Activated CD4-positive, alpha-beta memory T cell treated with anti-CD3 and anti-CD28 coated beads, Interleukin-2, amount 10 ng/mL, durations not matched to agents 7 days and 5 days (primary cell): ENCODE results near the gene TMEM135. TPM values are rescaled to one million over a fixed set of nuclear protein-coding genes. Genes with fewer than 3 reads are reported as not detected.

Experiments
- CTCF ChIA-PET: fragments of 350-600 bp; sonication (Branson Sonifier 250); formaldehyde crosslinking; loops from one replicate; lab custom pipeline; 2021; ENCODE audit warnings: antibody characterized with exemption, inconsistent platforms; lab: Charles Lee
- POLR2A ChIA-PET: fragments of 350-600 bp; sonication (Branson Sonifier 250); formaldehyde crosslinking; loops from one replicate; lab custom pipeline; 2021; ENCODE audit warnings: antibody characterized with exemption; lab: Charles Lee
- DNase-seq: peaks from one replicate; pipeline ENCODE4 v3.0.0-alpha.2; 2020
- H3K27ac Mint-ChIP-seq: one replicate; pipeline ENCODE4 v1.8.0; 2021; ENCODE audit warnings: mild to moderate bottlenecking, mixed read lengths
- H3K27me3 Mint-ChIP-seq: one replicate; pipeline ENCODE4 v1.8.0; 2021; ENCODE audit warnings: mixed read lengths
- H3K36me3 Mint-ChIP-seq: one replicate; pipeline ENCODE4 v1.8.0; 2021; ENCODE audit warnings: low read depth, mixed read lengths
- H3K4me1 Mint-ChIP-seq: one replicate; pipeline ENCODE4 v1.8.0; 2021; ENCODE audit warnings: mixed read lengths
- H3K4me3 Mint-ChIP-seq: one replicate; pipeline ENCODE4 v1.8.0; 2021; ENCODE audit warnings: mild to moderate bottlenecking, mixed read lengths
- H3K9me3 Mint-ChIP-seq: one replicate; pipeline ENCODE4 v1.8.0; 2021; ENCODE audit warnings: mixed read lengths
- total RNA-seq, 2 experiments: library from RNA; stranded (reverse); gene quantifications; one replicate each; pipeline ENCODE4 v1.2.3, GENCODE V29; 2021

Gene TMEM135
- total RNA-seq, 2 experiments from 2014 or later, result 38.3 to 46.9 TPM

DNA sequence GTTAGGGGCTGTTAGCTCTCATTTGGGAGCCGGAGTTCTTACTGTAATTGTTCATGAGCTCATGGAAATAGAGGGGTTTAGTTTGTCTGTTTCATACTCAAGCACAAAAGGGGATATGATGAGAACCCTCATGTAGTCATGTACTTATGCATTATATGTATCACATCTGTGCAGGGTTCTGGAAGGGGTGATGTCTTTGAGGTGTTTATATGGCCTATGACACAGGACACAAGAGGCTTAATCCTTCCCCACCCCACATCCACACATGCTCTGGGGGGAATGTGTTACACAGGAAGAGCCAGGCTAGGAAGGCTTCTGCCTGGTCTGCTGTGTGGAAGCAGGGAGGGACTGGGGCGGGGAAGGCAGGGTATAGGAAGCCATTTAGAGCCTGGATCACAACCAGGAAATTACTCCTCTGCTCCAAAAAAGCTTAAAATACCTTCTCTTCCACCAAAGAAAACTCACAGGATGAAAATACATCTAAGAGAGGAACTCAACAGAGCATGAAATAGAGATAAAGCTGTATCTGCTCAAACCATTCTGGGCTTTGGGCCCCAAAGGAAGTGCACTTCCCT is 316.1 kb downstream of the TMEM135 start:
- H3K4me1 Mint-ChIP-seq, result peaks cover 13% of the 10 kb centered on the region
- H3K27ac Mint-ChIP-seq, result no peak overlapping the region
- no peaks in the 10 kb centered on the region for H3K36me3 Mint-ChIP-seq
- H3K4me3 Mint-ChIP-seq, result no peak overlapping the region
- H3K27me3 Mint-ChIP-seq, result peaks cover 8% of the 10 kb centered on the region
- H3K9me3 Mint-ChIP-seq, result no peaks in the 10 kb centered on the region
- DNase-seq, result no peak
- ChIA-PET CTCF (interaction anchor here (1.0 to 5.9 kb wide), 11 partner anchors 16 to 1198 kb away, joined by 3 to 45 read pairs (median 4); no protein-coding TSS in a partner anchor), POLR2A (interaction anchor here (0.9 kb wide), 1 partner anchor 67 kb away, joined by 3 read pairs; no protein-coding TSS in a partner anchor)

DNA sequence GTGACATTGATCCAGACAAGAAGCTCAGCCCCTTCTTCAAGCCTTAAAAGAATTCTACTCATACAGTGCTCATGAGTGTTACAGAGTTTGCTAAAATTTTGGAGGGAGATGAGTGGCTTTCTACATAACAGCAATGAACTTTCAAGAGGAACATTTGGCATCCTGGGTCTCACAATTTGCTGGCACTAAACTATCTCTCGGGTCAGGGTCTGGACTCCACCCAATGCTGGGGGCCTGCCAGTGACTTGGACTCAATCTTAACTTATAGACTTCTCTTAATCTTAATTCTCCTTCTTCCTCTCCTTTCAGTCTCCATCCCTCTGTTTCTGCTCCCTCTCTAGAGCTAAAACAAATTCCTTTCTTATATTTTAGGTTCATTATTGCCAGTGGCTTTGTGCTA is 317.9 kb downstream of the TMEM135 start:
- Mint-ChIP-seq H3K4me1 (peaks cover 13% of the 10 kb centered on the region), H3K9me3 (no peaks in the 10 kb centered on the region), H3K36me3 (no peaks in the 10 kb centered on the region), H3K27ac (no peak overlapping the region), H3K4me3 (no peak overlapping the region), H3K27me3 (peaks cover 8% of the 10 kb centered on the region)
- CTCF ChIA-PET, result interaction anchor here (1.2 to 5.9 kb wide), 2 partner anchors 62 to 65 kb away, joined by 3 to 45 read pairs; no protein-coding TSS in a partner anchor
- DNase-seq, result no peak
- POLR2A ChIA-PET, result no interaction called here

DNA sequence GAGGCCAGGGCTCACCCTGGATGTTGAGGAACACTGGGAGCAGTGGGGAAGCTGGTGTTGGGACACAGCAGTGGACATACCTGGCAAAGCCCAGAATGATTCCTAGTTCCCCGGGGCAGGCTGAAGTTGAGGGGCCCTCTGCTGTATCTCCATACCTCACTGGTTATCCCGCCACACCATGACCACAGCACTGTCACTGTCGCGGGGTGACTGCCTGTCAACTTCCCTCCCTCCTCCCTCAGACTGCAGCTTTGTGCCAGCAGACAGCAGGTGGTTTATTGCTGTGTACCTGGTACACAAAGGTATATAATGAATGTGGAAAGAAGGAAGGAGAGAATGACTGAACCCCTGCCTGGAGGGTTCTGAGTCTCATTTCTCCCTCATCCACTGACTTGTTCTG is 318.7 kb downstream of the TMEM135 start:
- Mint-ChIP-seq H3K4me1 (peaks cover 13% of the 10 kb centered on the region), H3K4me3 (no peak overlapping the region)
- CTCF ChIA-PET, result interaction anchor here (1.2 to 5.9 kb wide), 2 partner anchors 62 to 64 kb away, joined by 3 to 45 read pairs; no protein-coding TSS in a partner anchor

GRCh38 chr11:87358461-87358860 is 320.7 kb downstream of the TMEM135 start:
- Mint-ChIP-seq H3K9me3 (no peaks in the 10 kb centered on the region), H3K4me1 (no peaks in the 10 kb centered on the region), H3K27me3 (no peaks in the 10 kb centered on the region), H3K4me3 (no peak overlapping the region), H3K27ac (no peak overlapping the region), H3K36me3 (no peaks in the 10 kb centered on the region)
- POLR2A ChIA-PET, result no interaction called here
- no peak for DNase-seq
- CTCF ChIA-PET, result interaction anchor here (0.6 to 1.0 kb wide), 2 partner anchors 63 to 115 kb away, joined by 4 to 5 read pairs; no protein-coding TSS in a partner anchor

More for the DNA sequence above, 318.7 kb downstream of the TMEM135 start:
- no peak for DNase-seq
- Mint-ChIP-seq H3K27ac (no peak overlapping the region), H3K36me3 (no peaks in the 10 kb centered on the region), H3K27me3 (peaks cover 8% of the 10 kb centered on the region), H3K9me3 (no peaks in the 10 kb centered on the region)
- POLR2A ChIA-PET, result no interaction called here

DNA sequence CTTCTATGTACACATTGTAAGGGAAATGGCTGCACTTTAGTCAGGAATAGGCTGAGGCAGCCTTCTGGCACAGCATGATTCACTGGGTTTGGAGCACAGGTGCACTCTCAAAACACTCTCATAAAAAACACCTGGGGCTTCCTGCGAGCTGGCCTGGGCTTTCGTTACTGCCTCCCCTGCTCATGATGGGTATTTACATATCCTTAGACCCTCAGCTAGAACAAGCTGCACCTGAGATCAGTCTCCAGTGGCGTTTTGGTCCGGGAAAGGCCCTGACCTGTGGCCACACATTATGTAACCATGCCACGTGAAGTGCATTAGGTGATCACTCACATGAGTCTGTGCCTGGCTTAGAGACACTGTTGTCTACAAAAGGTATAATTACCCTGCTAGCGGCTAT is 321.7 kb downstream of the TMEM135 start:
- H3K4me3 Mint-ChIP-seq, result no peak overlapping the region
- ChIA-PET POLR2A (no interaction called here), CTCF (no interaction called here)
- H3K9me3 Mint-ChIP-seq, result no peaks in the 10 kb centered on the region
- H3K27me3 Mint-ChIP-seq, result no peaks in the 10 kb centered on the region
- H3K27ac Mint-ChIP-seq, result no peak overlapping the region
- no peaks in the 10 kb centered on the region for H3K4me1 Mint-ChIP-seq
- no peaks in the 10 kb centered on the region for H3K36me3 Mint-ChIP-seq
- DNase-seq, result no peak

- no peak for DNase-seq
- POLR2A ChIA-PET, result no interaction called here
- Mint-ChIP-seq H3K4me3 (no peak overlapping the region), H3K9me3 (no peaks in the 10 kb centered on the region), H3K27ac (no peak overlapping the region), H3K36me3 (no peaks in the 10 kb centered on the region), H3K4me1 (no peaks in the 10 kb centered on the region), H3K27me3 (no peaks in the 10 kb centered on the region)
- CTCF ChIA-PET, result no interaction called here
These were observed 324.2 kb downstream of the TMEM135 start for GRCh38 chr11:87361891-87362290.

DNA sequence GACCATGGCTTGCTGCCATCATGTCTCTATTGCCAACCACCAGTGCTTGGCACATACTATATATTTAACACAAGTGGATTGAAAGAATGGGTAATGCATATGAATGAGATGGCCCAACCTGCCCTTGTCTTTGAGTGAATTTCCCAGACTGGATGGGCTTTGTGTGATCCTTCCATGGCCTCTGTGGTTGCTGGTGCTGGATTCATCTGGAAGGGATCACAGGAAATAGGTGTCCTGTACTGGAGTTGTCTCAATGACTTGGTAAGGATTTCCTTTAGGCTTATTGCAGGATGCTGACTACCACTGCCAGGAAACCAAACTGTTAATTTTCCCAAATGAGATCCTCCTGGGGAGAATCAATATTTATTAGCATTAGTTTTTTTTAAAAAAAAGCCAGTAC is 328.6 kb downstream of the TMEM135 start:
- no peak for DNase-seq
- no peaks in the 10 kb centered on the region for H3K9me3 Mint-ChIP-seq
- H3K27me3 Mint-ChIP-seq, result peaks cover 8% of the 10 kb centered on the region
- no peaks in the 10 kb centered on the region for H3K4me1 Mint-ChIP-seq
- CTCF ChIA-PET, result interaction anchor here (1.2 kb wide), 1 partner anchor 54 kb away, joined by 3 read pairs; no protein-coding TSS in a partner anchor
- no peak overlapping the region for H3K4me3 Mint-ChIP-seq
- H3K36me3 Mint-ChIP-seq, result no peaks in the 10 kb centered on the region
- no peak overlapping the region for H3K27ac Mint-ChIP-seq
- POLR2A ChIA-PET, result no interaction called here

DNA sequence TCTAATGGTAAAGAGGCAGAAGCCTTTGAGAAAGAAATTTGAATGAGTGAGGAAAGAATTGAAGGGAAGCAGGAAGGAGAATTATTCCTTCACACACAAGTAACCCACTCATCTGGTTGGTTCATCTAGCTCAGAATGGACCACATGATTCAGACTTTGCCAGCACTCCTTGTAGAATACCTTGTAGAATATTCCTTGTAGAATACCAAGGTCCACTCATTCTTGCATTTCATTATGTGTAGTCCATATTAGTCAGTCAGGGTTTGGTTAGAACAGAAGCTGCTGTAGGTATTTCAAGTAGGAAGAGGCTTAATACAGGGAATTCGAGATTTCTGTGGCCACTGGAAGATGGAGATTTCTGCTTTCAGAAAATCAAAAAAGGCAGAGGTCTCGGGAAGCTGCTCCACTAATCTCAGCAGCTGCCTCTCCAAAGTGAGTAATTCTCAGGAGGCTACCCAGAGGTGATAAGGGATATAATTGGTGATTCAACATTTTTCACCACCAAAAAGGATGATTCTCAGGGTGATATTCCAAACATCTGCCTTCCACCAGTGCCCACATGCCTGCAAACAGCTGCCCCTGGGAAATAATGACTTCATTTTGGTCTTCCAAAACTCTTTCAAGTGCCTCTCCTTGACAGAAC is 329.1 kb downstream of the TMEM135 start:
- H3K27ac Mint-ChIP-seq, result no peak overlapping the region
- H3K36me3 Mint-ChIP-seq, result no peaks in the 10 kb centered on the region
- H3K27me3 Mint-ChIP-seq, result peaks cover 8% of the 10 kb centered on the region
- no peak overlapping the region for H3K4me3 Mint-ChIP-seq
- no peak for DNase-seq
- ChIA-PET POLR2A (no interaction called here), CTCF (interaction anchor here (0.9 to 1.2 kb wide), 2 partner anchors 54 to 55 kb away, joined by 3 read pairs; no protein-coding TSS in a partner anchor)
- H3K4me1 Mint-ChIP-seq, result no peaks in the 10 kb centered on the region
- H3K9me3 Mint-ChIP-seq, result no peaks in the 10 kb centered on the region

DNA sequence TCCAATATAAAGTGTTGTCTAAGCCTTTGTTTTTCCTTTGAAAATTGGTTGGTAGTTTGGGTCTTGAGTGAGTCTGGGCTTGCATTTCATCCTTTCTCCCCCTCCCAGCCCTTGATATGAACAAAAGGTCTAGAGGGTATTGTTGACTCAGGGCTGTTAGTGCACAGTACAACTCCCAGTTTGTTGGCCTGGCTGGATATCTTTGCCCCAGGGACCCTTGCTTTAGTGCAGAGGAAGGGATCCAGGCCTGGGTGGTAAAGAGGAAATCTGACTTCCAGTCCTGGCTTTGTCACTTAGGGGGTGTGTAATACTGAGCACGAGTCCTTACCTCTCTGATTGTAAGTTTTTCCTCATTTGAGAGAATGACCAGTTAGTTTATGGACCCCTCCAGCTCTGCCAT is 330.4 kb downstream of the TMEM135 start:
- DNase-seq, result no peak
- Mint-ChIP-seq H3K4me1 (no peaks in the 10 kb centered on the region), H3K4me3 (no peak overlapping the region), H3K27ac (no peak overlapping the region), H3K9me3 (no peaks in the 10 kb centered on the region), H3K27me3 (peaks cover 8% of the 10 kb centered on the region), H3K36me3 (no peaks in the 10 kb centered on the region)
- ChIA-PET POLR2A (no interaction called here), CTCF (interaction anchor here (0.6 kb wide), 1 partner anchor 1773 kb away, joined by 3 read pairs; no protein-coding TSS in a partner anchor)

DNA sequence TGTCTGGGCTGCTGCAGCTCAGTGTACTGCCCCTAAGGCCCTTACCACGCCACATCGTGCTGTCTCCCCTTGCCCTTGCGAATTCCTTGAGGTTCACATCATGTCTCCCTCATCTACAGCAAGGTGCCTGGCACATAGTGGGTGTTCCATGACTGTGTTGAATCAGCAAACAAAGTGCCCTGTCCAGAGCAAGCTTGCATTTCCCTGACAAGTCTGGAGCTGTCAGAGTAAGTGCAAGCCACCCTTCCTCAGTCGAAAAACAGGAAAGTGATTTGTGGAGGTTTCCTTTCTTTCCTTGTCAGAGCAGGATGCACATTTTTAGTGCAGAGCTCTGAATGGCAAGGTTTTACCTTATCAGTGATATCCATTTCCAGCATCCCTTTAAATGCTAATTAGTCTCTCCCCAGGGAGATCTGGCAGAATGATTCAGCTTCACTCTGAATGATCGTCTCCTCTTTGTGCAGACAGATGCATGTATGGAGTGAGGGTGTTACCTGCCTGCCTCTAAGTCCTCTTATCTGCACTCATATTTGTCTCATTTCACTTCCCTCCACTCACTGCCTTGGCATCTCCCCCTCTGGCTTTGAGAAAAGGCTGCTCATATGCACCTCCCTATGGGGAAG is 331.2 kb downstream of the TMEM135 start:
- ChIA-PET CTCF (interaction anchor here (0.6 kb wide), 1 partner anchor 1774 kb away, joined by 3 read pairs; no protein-coding TSS in a partner anchor), POLR2A (no interaction called here)
- no peaks in the 10 kb centered on the region for H3K9me3 Mint-ChIP-seq

DNA sequence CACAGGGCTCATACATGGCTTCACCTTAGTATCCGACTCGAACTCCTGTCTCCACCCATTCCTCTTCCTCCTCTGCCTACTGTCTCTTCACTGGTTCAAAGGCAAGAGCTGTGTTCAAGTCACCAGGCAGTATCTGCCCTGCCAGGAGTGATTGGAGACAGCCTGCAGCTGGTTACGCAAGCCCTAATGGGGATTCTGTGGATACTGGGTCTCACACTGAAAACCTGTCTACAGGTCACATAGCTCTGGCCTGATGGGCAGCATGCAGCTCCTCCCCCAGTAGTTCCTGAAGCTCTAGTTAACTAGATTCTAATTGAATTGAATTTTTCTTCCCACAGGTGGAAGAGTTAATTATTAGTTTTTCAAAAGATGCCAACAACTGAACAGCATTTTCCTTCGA is 332.2 kb downstream of the TMEM135 start:
- H3K4me1 Mint-ChIP-seq, result no peaks in the 10 kb centered on the region
- CTCF ChIA-PET, result no interaction called here

More for the DNA sequence above, 331.2 kb downstream of the TMEM135 start:
- no peak overlapping the region for H3K4me3 Mint-ChIP-seq
- no peak overlapping the region for H3K27ac Mint-ChIP-seq
- H3K4me1 Mint-ChIP-seq, result no peaks in the 10 kb centered on the region
- H3K27me3 Mint-ChIP-seq, result peaks cover 10% of the 10 kb centered on the region
- DNase-seq, result no peak
- no peaks in the 10 kb centered on the region for H3K36me3 Mint-ChIP-seq

DNA sequence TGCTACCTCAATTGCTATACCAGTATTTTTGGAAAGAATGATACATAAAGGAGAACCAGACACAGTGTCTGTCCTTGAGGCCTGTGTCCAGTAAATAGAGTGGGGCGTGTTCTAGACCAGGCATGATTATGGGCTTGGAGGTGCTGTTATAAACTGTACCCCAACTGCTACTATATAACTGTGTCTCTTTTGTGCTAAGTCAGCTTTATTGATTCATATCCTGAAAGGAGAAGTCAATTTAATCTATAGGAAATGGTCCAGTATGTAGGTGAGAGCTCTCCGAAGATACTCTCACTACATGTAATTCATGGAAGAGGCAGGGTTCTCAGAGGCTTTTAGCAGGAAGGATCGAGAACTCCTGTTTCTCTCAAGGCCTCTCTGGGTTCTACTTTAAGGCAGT is 334.3 kb downstream of the TMEM135 start:
- Mint-ChIP-seq H3K27ac (no peak overlapping the region), H3K36me3 (no peaks in the 10 kb centered on the region), H3K9me3 (no peaks in the 10 kb centered on the region), H3K4me1 (no peaks in the 10 kb centered on the region), H3K27me3 (peaks cover 25% of the 10 kb centered on the region), H3K4me3 (no peak overlapping the region)
- ChIA-PET CTCF (no interaction called here), POLR2A (no interaction called here)
- no peak for DNase-seq

More for the DNA sequence above, 332.2 kb downstream of the TMEM135 start:
- H3K27ac Mint-ChIP-seq, result no peak overlapping the region
- no peak for DNase-seq
- POLR2A ChIA-PET, result no interaction called here
- no peaks in the 10 kb centered on the region for H3K9me3 Mint-ChIP-seq
- H3K36me3 Mint-ChIP-seq, result no peaks in the 10 kb centered on the region
- no peak overlapping the region for H3K4me3 Mint-ChIP-seq
- peaks cover 14% of the 10 kb centered on the region for H3K27me3 Mint-ChIP-seq
